Right lobe of liver (tissue), 6 donors: Measurements from ENCODE around the gene ANTXR1. TPM values are rescaled to one million over a fixed set of nuclear protein-coding genes. Genes with fewer than 3 reads are reported as not detected.

Experiments used
- ATAC-seq, 4 donors: fragments of 200-7000 bp; cut with Tn5 transposase; one replicate each; pipeline ENCODE4 v1.9.1; 2020; ENCODE audit warnings: mild to moderate bottlenecking in 4 of 4, moderate library complexity in 4 of 4
- DNase-seq, 3 donors: peaks; one replicate each; pipeline ENCODE4 v3.0.0-alpha.2; 2020
- H3K27ac ChIP-seq, 3 donors: fragments of 200-600 bp; one replicate each; pipeline ENCODE4 v1.8.0; 2022
- H3K27me3 ChIP-seq, 2 donors: fragments of 200-600 bp; one replicate each; pipeline ENCODE4 v1.8.0; 2022
- H3K36me3 ChIP-seq, 4 donors: fragments of 200-600 bp; sonication (generic) in 1 of 4; one replicate each; pipeline versions ENCODE4 v1.5.1 to v1.8.0; 2017 to 2022; ENCODE audit warnings: control low read depth in 1 of 4
- H3K4me1 ChIP-seq, 4 donors: fragments of 200-600 bp; sonication (generic) in 1 of 4; one replicate each; pipeline versions ENCODE4 v1.5.1 to v1.8.0; 2017 to 2022; ENCODE audit warnings: control low read depth in 1 of 4
- H3K4me3 ChIP-seq, 3 donors: fragments of 200-600 bp; one replicate each; pipeline ENCODE4 v1.8.0; 2022
- H3K9me3 ChIP-seq, 4 donors: fragments of 200-600 bp; sonication (generic) in 1 of 4; one replicate each; pipeline versions ENCODE4 v1.5.1 to v1.8.0; 2017 to 2022; ENCODE audit warnings: control low read depth in 1 of 4
- CTCF ChIP-seq, 4 donors: fragments of 200-600 bp in 3 of 4; fragments of 450-650 bp in 1 of 4; IDR thresholded peaks; one replicate each; pipeline versions ENCODE4 v1.5.1 to v1.8.0; 2016 to 2022; ENCODE audit warnings: antibody characterized with exemption in 4 of 4, mild to moderate bottlenecking in 2 of 4
- POLR2A ChIP-seq: fragments of 450-650 bp; IDR thresholded peaks from one replicate; pipeline ENCODE4 v1.6.1; 2017; ENCODE audit warnings: antibody characterized with exemption, mild to moderate bottlenecking
- WGBS: methylation state at CpG from one replicate; pipeline ENCODE4 v1.1.6; 2018; ENCODE audit warnings: low coverage, low lambda C conversion rate; ENCODE audit not compliant: insufficient coverage; ENCODE audit errors: missing lambda C conversion rate; 5-methylcytosine and 5-hydroxymethylcytosine counted together
- intact Hi-C, 2 donors: fragments of 100-400 bp; cut with DNase I; formaldehyde crosslinking; loops; one replicate each; pipeline versions ENCODE4 v1.11.2 to v1.14.1; 2022
- total RNA-seq, 6 experiments: library from RNA; depleted of rRNA in 2 of 6; stranded (reverse); fragments of >200 nt in 2 of 6; fragmentation: NEBNext Ultra II Directional in 3 of 6; extraction: Animal tissue kit (Norgen Biotek cat#: 25700) in 3 of 6; gene quantifications; one replicate each; pipeline versions ENCODE4 v1.1.0 to v1.2.4, GENCODE V29; 2016 to 2023
- donor health status: DM: no; HTN: yes; CAD: no.
- donor health status: DM: no; HTN: no; CAD: no.
- donor health status: DM: no; HTN: no; CAD: no.
- donor health status: DM: no; HTN: yes; CAD: no.
- donor health status: DM: no; HTN: yes; CAD: no.

The ANTXR1 gene
- total RNA-seq, 6 experiments from 2014 or later = 1.1 to 4.1 (median 2.9) TPM

- H3K9me3 ChIP-seq = no peaks in the 10 kb centered on the region
- H3K36me3 ChIP-seq = no peaks in the 10 kb centered on the region
- H3K27ac ChIP-seq = no peak overlapping the region
- H3K4me1 ChIP-seq = no peaks in the 10 kb centered on the region
- intact Hi-C loops = no loop called here
- ATAC-seq = no peak
- no peak for DNase-seq
- WGBS = 75% methylated on average over 7 of the region's 7 CpGs
- no peak overlapping the region for H3K4me3 ChIP-seq
- H3K27me3 ChIP-seq = no peaks in the 10 kb centered on the region
- TF ChIP-seq POLR2A = no peak
- TF ChIP-seq CTCF (IDR thresholded peaks at IDR 0.05) = no peak
These were observed 163.1 kb downstream of the ANTXR1 start for GRCh38 chr2:69175790-69176715.

GRCh38 chr2:69177063-69177771 is 164.2 kb downstream of the ANTXR1 start:
- Histone ChIP-seq H3K9me3 (no peaks in the 10 kb centered on the region), H3K27me3 (no peaks in the 10 kb centered on the region), H3K4me3 (no peak overlapping the region), H3K4me1 (no peaks in the 10 kb centered on the region), H3K27ac (peak overlapping the region; percentile 20 to 81 (median 33)), H3K36me3 (no peaks in the 10 kb centered on the region)
- DNase-seq (peak in 1 of 3 donors; percentile 34), ATAC-seq (peak; percentile 8 to 40 (median 24))
- no peak for TF ChIP-seq POLR2A
- no peak for TF ChIP-seq CTCF (IDR thresholded peaks at IDR 0.05)
- 54% methylated on average over 15 of the region's 16 CpGs for WGBS
- intact Hi-C loops = no loop called here

DNA sequence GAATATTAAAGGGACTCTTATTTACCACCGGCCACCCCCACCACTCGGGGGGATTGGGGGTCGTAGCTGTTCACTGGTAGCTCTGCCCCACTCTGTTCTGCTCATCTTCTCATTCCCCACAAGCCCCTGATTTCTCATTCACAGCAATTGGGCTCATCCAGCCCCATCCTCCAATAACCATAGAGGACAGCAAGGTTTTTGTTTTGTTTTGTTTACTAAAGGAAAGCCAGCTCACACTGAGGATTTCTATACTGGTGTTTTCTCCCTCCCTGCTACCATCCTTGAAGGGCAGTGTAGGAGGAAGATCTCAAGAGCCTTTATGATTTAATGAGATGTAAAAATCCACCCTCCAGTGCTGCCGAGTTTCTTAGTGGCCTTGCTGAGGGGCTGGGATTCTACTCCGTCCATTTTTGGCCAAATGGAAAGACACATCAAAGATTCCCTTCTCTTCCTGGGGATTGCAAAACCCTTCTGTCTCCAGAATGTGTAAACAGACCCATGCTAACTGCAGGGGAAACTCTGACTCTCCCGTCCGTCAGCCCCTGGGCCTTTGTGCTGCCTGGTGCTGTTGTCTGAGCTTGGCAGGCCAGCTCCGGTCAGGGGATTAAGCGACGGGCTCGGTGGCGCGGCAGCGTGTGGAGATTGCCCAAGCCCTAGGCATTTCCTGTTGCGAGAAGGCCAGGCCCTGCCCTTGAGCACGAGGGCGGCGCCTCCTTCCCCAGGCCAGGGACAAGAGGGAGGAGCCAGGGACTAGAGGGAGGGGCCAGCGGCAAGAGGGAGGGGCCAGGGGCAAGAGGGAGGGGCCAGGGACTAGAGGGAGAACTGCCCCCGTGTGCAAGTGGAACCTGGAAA is 165.0 kb downstream of the ANTXR1 start:
- peak overlapping the region; percentile 20 to 81 (median 33) for H3K27ac ChIP-seq
- peak; percentile 35 for TF ChIP-seq POLR2A
- TF ChIP-seq CTCF (IDR thresholded peaks at IDR 0.05) = no peak
- ATAC-seq (peak; percentile 91 to 96 (median 94)), DNase-seq (peak; percentile 83 to 91 (median 87))
- H3K4me3 ChIP-seq = no peak overlapping the region
- H3K9me3 ChIP-seq = no peaks in the 10 kb centered on the region
- no peaks in the 10 kb centered on the region for H3K27me3 ChIP-seq
- H3K4me1 ChIP-seq = no peaks in the 10 kb centered on the region
- intact Hi-C loops = no loop called here
- H3K36me3 ChIP-seq = no peaks in the 10 kb centered on the region
- 21% methylated on average over 20 of the region's 20 CpGs for WGBS

GRCh38 chr2:69178756-69179155 is 165.8 kb downstream of the ANTXR1 start:
- Histone ChIP-seq H3K4me1 (no peaks in the 10 kb centered on the region), H3K9me3 (no peaks in the 10 kb centered on the region), H3K27me3 (no peaks in the 10 kb centered on the region), H3K36me3 (no peaks in the 10 kb centered on the region), H3K4me3 (no peak overlapping the region), H3K27ac (no peak overlapping the region)
- DNase-seq (no peak), ATAC-seq (no peak)
- WGBS = 75% methylated on average over 2 of the region's 3 CpGs
- TF ChIP-seq POLR2A = no peak
- TF ChIP-seq CTCF (IDR thresholded peaks at IDR 0.05) = no peak
- intact Hi-C loops = no loop called here
